K562 (cell line): ENCODE data around the gene LRFN2. TPM values are rescaled to one million over a fixed set of nuclear protein-coding genes. Genes with fewer than 3 reads are reported as not detected.
A peak's percentile ranks its signal among the peaks of the same experiment; 100 is the strongest.

Experiments
- ATAC-seq: fragments of 200-7000 bp; cut with Tn5 transposase; 3 replicates; pipeline ENCODE4 v1.9.1; 2020; ENCODE audit warnings: moderate library complexity
- BruUV-seq: library from RNA; stranded (reverse); fragments of 400-500 nt; replicated peaks from 2 replicates; lab custom pipeline; 2021; lab: Mats Ljungman, UMichigan
- CTCF ChIA-PET: fragments of 300-600 bp; formaldehyde crosslinking; extraction: SDS; loops from one replicate; lab custom pipeline; 2021; ENCODE audit warnings: low intra/inter-chr PET ratio; lab: Yijun Ruan, JAX
- POLR2A ChIA-PET: fragments of 300-600, 350-650 bp; sonication (Branson Sonifier 250); formaldehyde crosslinking; extraction: SDS; loops from one replicate; lab custom pipeline; 2021; ENCODE audit warnings: antibody characterized with exemption, inconsistent platforms; lab: Yijun Ruan, JAX
- DNase-seq, 4 experiments: peaks; one replicate each; pipeline versions ENCODE4 v3.0.0 to v3.0.0-alpha.2; 2011 to 2018; ENCODE audit warnings: low spot score in 3 of 4, mixed read lengths in 3 of 4; ENCODE audit errors: extremely low read depth in 1 of 4
- FAIRE-seq: peaks from 2 replicates; lab custom pipeline; 2011; peaks lifted over from hg19 to GRCh38; lab: Jason Lieb, UNC
- H2AFZ ChIP-seq: 2 replicates; pipeline ENCODE4 v1.6.0; 2011; ENCODE audit warnings: low read depth, low read length, control low read depth, inconsistent platforms
- H3K27ac ChIP-seq: fragments of 200-600 bp; 3 replicates; pipeline ENCODE4 v1.8.0; 2011; ENCODE audit warnings: low read depth, mild to moderate bottlenecking, control low read depth, inconsistent platforms, low read length, moderate library complexity, mixed read lengths; ENCODE audit errors: extremely low read depth
- H3K27me3 ChIP-seq, 2 experiments: fragments of 300-600 bp in 1 of 2; 2 replicates in 1 of 2; 3 replicates in 1 of 2; pipeline versions ENCODE4 v1.6.0 to v1.8.0; 2011; ENCODE audit warnings: inconsistent platforms in 2 of 2, low read length in 2 of 2, mild to moderate bottlenecking in 1 of 2, mixed read lengths in 1 of 2, moderate library complexity in 1 of 2; ENCODE audit not compliant: control insufficient read depth in 2 of 2, insufficient read depth in 2 of 2
- H3K36me3 ChIP-seq: fragments of 300-600 bp; 3 replicates; pipeline ENCODE4 v1.8.0; 2011; ENCODE audit warnings: mild to moderate bottlenecking, low read length, inconsistent platforms; ENCODE audit not compliant: control insufficient read depth, insufficient read depth
- H3K4me1 ChIP-seq, 2 experiments: fragments of 200-600 bp in 1 of 2; replicated peaks in 1 of 2; 2 replicates in 1 of 2; 3 replicates in 1 of 2; pipeline versions ENCODE4 v1.5.1 to v1.8.0; 2011; ENCODE audit warnings: inconsistent platforms in 2 of 2, low read length in 2 of 2, mild to moderate bottlenecking in 1 of 2, mixed read lengths in 1 of 2, moderate library complexity in 1 of 2; ENCODE audit not compliant: control insufficient read depth in 2 of 2, insufficient read depth in 2 of 2
- H3K4me2 ChIP-seq: 2 replicates; pipeline ENCODE4 v1.6.1; 2011; ENCODE audit warnings: low read length, control low read depth, inconsistent platforms, mixed read lengths; ENCODE audit not compliant: insufficient read depth
- H3K4me3 ChIP-seq: fragments of 200-600 bp; sonication (generic), shearing (Covaris generic); 2 replicates; pipeline ENCODE4 v1.5.1; 2016; ENCODE audit warnings: control low read depth, inconsistent platforms
- H3K79me2 ChIP-seq: fragments of 200-600 bp; 3 replicates; pipeline ENCODE4 v1.8.0; 2011; ENCODE audit warnings: low read length, inconsistent platforms; ENCODE audit not compliant: control insufficient read depth, insufficient read depth
- H3K9ac ChIP-seq, 2 experiments: 2 replicates each; pipeline versions ENCODE4 v1.6.0 to v1.6.1; 2011; ENCODE audit warnings: low read depth in 2 of 2, low read length in 2 of 2, control low read depth in 1 of 2, inconsistent platforms in 1 of 2, mild to moderate bottlenecking in 1 of 2, mixed read lengths in 1 of 2; ENCODE audit not compliant: insufficient read depth in 1 of 2
- H3K9me1 ChIP-seq: one replicate; pipeline ENCODE4 v1.6.0; 2011; ENCODE audit warnings: inconsistent platforms, mild to moderate bottlenecking, low read length, moderate library complexity; ENCODE audit not compliant: control insufficient read depth, insufficient read depth
- H3K9me3 ChIP-seq: replicated peaks from 2 replicates; pipeline ENCODE4 v1.5.1; 2011; ENCODE audit warnings: low read depth, low read length, inconsistent platforms; ENCODE audit not compliant: control insufficient read depth, insufficient read depth
- H4K20me1 ChIP-seq: replicated peaks from 2 replicates; pipeline ENCODE4 v1.6.1; 2011; ENCODE audit warnings: low read length, inconsistent platforms, mixed read lengths; ENCODE audit not compliant: control insufficient read depth, insufficient read depth
- BCL6 ChIP-seq: fragments of 250-450 bp; sonication (Bioruptor Pico); IDR thresholded peaks from 2 replicates; pipeline ENCODE4 v1.4.0; 2020
- C11orf30 ChIP-seq: fragments of 450-650 bp; IDR thresholded peaks from 2 replicates; pipeline ENCODE4 v1.6.1; 2016; ENCODE audit warnings: low read depth, mild to moderate bottlenecking
- ETV1 ChIP-seq: fragments of 450-650 bp; conservative IDR thresholded peaks from 2 replicates; pipeline ENCODE4 v1.6.1; 2016; ENCODE audit warnings: missing genetic modification characterization, control low read depth, low read depth, missing compliant biosample characterization
- EWSR1 ChIP-seq: fragments of 450-650 bp; IDR thresholded peaks from 2 replicates; pipeline ENCODE4 v1.6.1; 2018; ENCODE audit warnings: borderline replicate concordance, mild to moderate bottlenecking, low read depth, moderate library complexity; ENCODE audit not compliant: partially characterized antibody
- KAT8 ChIP-seq: fragments of 450-650 bp; IDR thresholded peaks from 2 replicates; pipeline ENCODE4 v1.6.1; 2016; ENCODE audit warnings: low read depth, mild to moderate bottlenecking
- KHSRP ChIP-seq: fragments of 450-650 bp; IDR thresholded peaks from 2 replicates; pipeline ENCODE4 v1.6.1; 2017
- MAFF ChIP-seq: IDR thresholded peaks from 2 replicates; pipeline ENCODE4 v1.6.1; 2012; ENCODE audit warnings: low read length, improper control_type of control experiment
- MAFG ChIP-seq: fragments of 450-650 bp; conservative IDR thresholded peaks from 2 replicates; pipeline ENCODE4 v1.6.1; 2016; ENCODE audit warnings: missing genetic modification characterization, missing compliant biosample characterization
- MYC ChIP-seq, 2 experiments: fragments of 250-450 bp in 1 of 2; sonication (Bioruptor Pico) in 1 of 2; IDR thresholded peaks; 2 replicates each; pipeline versions ENCODE4 v1.5.1 to v1.6.1; 2012 to 2021; ENCODE audit warnings: low read depth in 2 of 2, borderline replicate concordance in 1 of 2, improper control_type of control experiment in 1 of 2, low read length in 1 of 2, mild to moderate bottlenecking in 1 of 2, moderate library complexity in 1 of 2
- NFE2L1 ChIP-seq: fragments of 450-650 bp; IDR thresholded peaks from 2 replicates; pipeline ENCODE4 v1.6.1; 2016; ENCODE audit warnings: missing genetic modification characterization, low read depth, mild to moderate bottlenecking, missing compliant biosample characterization, moderate library complexity, borderline replicate concordance
- PML ChIP-seq: IDR thresholded peaks from 2 replicates; pipeline ENCODE4 v1.6.1; 2012; ENCODE audit warnings: low read length, inconsistent platforms
- PURB ChIP-seq: sonication (generic); formaldehyde crosslinking; IDR thresholded peaks from 2 replicates; pipeline ENCODE4 v1.9.0; 2021; ENCODE audit warnings: low read depth, mild to moderate bottlenecking, missing genetic modification reagents
- RAD51 ChIP-seq: fragments of 450-650 bp; IDR thresholded peaks from 2 replicates; pipeline ENCODE4 v1.7.1; 2016; ENCODE audit warnings: low read depth, mild to moderate bottlenecking, borderline replicate concordance
- SRSF9 ChIP-seq: fragments of 200-400 bp; formaldehyde crosslinking; IDR thresholded peaks from 2 replicates; pipeline ENCODE4 v1.6.1; 2017; ENCODE audit warnings: low read depth, low read length, borderline replicate concordance
- TAF9B ChIP-seq: fragments of 450-650 bp; IDR thresholded peaks from 2 replicates; pipeline ENCODE4 v1.6.1; 2018; ENCODE audit warnings: mild to moderate bottlenecking; ENCODE audit not compliant: partially characterized antibody
- WHSC1 ChIP-seq: IDR thresholded peaks from one replicate; pipeline ENCODE4 v1.6.1; 2012; ENCODE audit warnings: low read length, control low read depth, inconsistent platforms
- ZBTB12 ChIP-seq: fragments of 250-450 bp; sonication (Bioruptor Pico); IDR thresholded peaks from 2 replicates; pipeline ENCODE4 v1.4.0; 2020
- ZNF316 ChIP-seq: fragments of 450-650 bp; IDR thresholded peaks from 2 replicates; pipeline ENCODE4 v1.6.1; 2016
- WGBS: fragments of 100-300 bp; shearing (Covaris generic); methylation state at CpG from one replicate; pipeline ENCODE4 v1.1.6; 2016; ENCODE audit warnings: low coverage, mixed read lengths; ENCODE audit not compliant: insufficient coverage; ENCODE audit errors: missing lambda C conversion rate; 5-methylcytosine and 5-hydroxymethylcytosine counted together
- in situ Hi-C: fragments of 300-500 bp; cut with MboI; formaldehyde crosslinking; loops from 4 replicates; pipeline ENCODE4 v1.15.0; 2018; ENCODE audit warnings: inconsistent platforms, mixed read lengths
- intact Hi-C: fragments of 100-400 bp; cut with micrococcal nuclease; formaldehyde crosslinking; loops from 2 replicates; pipeline ENCODE4 v1.14.2; 2022
- polyA plus RNA-seq, 8 experiments: library from polyadenylated mRNA; depleted of rRNA in 4 of 8; stranded (reverse) in 5 of 8; unstranded in 3 of 8; fragments of >200 nt; fragmentation: Nextera tagmentation in 2 of 8; fragmentation: Illumina TruSeq in 1 of 8; extraction: Ambion mirVana in 2 of 8; extraction: Trizol in 1 of 8; gene quantifications; 2 replicates each; pipeline versions ENCODE4 v1.2.1 to v1.2.3, GENCODE V29; 2011 to 2014; ENCODE audit warnings: inconsistent platforms in 1 of 8, missing spikeins in 1 of 8
- total RNA-seq, 7 experiments: library from RNA; depleted of rRNA in 6 of 7; stranded (reverse); fragments of >200 nt in 6 of 7; fragmentation: Illumina TruSeq in 2 of 7; extraction: Trizol in 2 of 7; gene quantifications; 2 replicates each; pipeline versions ENCODE4 v1.2.1 to v1.2.3, GENCODE V29; 2011 to 2021; ENCODE audit warnings: low replicate concordance in 1 of 7
- TF ChIP-seq, protein P1 (sequence below): sonication (generic); formaldehyde crosslinking; IDR thresholded peaks from 2 replicates; pipeline ENCODE4 v1.9.0; 2022; ENCODE audit warnings: mild to moderate bottlenecking, missing genetic modification reagents
- TF ChIP-seq, protein P2 (sequence below), 2 experiments: fragments of 450-650 bp; conservative IDR thresholded peaks; 2 replicates each; pipeline ENCODE4 v1.6.1; 2017; ENCODE audit warnings: mild to moderate bottlenecking in 2 of 2, moderate library complexity in 2 of 2

LRFN2 gene
- total and polyA plus RNA-seq, 9 of the 15 experiments (the other 6 are each of a cell fraction or from before 2014, with no cell fraction given), result not detected

DNA sequence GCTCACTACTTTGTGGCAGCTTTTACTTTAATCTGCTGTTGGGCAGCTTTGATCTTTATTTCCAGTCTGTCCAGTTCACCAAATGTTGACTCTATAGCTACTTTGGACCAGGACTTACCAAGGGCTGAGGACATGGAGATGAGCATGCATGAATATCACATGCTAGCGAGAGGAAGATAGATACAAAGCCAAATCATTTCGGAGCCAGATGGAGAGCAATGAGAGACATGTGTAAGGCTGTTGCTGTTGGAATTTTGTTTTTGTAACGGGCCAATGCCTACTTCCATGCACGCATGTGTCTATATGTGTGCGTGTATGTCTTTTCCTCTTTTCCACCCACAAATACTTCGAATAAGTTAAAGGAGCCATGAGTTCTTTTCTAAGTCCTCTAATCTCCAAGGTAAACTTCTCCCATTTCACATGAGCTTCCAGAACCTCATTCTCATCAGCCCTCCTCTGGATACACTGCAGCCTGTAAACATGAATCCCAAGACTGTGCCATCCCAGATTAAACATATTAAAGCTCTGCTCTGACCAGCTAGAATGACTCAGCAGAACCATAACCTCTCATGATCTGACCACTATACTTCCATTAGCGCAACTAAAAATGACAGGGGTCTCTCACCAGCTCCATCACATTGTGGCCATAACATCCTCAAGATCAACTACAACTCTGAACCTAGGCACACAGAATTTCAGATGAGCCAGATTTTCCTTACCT is 160.7 kb downstream of the LRFN2 start:
- CTCF ChIA-PET, result no interaction called here
- H3K79me2 ChIP-seq, result no peaks in the 10 kb centered on the region
- no peak overlapping the region for H3K4me3 ChIP-seq
- H3K36me3 ChIP-seq, result no peaks in the 10 kb centered on the region
- ATAC-seq, result no peak
- no peak overlapping the region for H3K27ac ChIP-seq
- H3K9ac ChIP-seq, result no peak overlapping the region
- FAIRE-seq, result no peak
- 0 out of 2 replicates have a peak, but pooled peaks cover 9% of the 10 kb centered on the region for H4K20me1 ChIP-seq
- H3K9me1 ChIP-seq, result no peaks in the 10 kb centered on the region
- peaks cover 4 to 11% of the 10 kb centered on the region in 2 experiments; a peak in 2 of 5 replicates for H3K27me3 ChIP-seq
- in situ Hi-C loops, result no loop called here
- POLR2A ChIA-PET, result interaction anchor here (0.7 kb wide), 1 partner anchor 10 kb away, joined by 3 read pairs; no protein-coding TSS in a partner anchor
- WGBS, result 1% methylated on average over 7 of the region's 7 CpGs
- intact Hi-C loops, result no loop called here
- no TSS peak for BruUV-seq
- no peak overlapping the region for H2AFZ ChIP-seq
- H3K4me2 ChIP-seq, result no peak overlapping the region
- no peak for DNase-seq
- no peaks in the 10 kb centered on the region for H3K9me3 ChIP-seq
- no peaks in the 10 kb centered on the region for H3K4me1 ChIP-seq
- TF ChIP-seq MAFG (tag) (peak; percentile 75), KAT8 (no peak), KHSRP (no peak), MYC (IDR thresholded peaks at IDR 0.05; ENCODE audit: low read depth, low read length) (no peak), MYC (CRISPR knock-in tag; IDR thresholded peaks at IDR 0.05; ENCODE audit: borderline replicate concordance, low read depth) (no peak), PURB (no peak), EWSR1 (no peak), NFE2L1 (tag) (peak; percentile 44; the same call in 1 of the 2 replicates), WHSC1 (no peak), RAD51 (no peak), SRSF9 (no peak), C11orf30 (peak; percentile 33; the same call in 1 of the 2 replicates), ETV1 (no peak), MAFF (peak; percentile 54), ZNF316 (0 out of 2 replicates have a peak, but pooled peaks have one; percentile 41), BCL6 (CRISPR knock-in tag) (no peak), ZBTB12 (CRISPR knock-in tag) (no peak), PML (no peak), TAF9B (no peak)
- TF ChIP-seq, protein P1, sequence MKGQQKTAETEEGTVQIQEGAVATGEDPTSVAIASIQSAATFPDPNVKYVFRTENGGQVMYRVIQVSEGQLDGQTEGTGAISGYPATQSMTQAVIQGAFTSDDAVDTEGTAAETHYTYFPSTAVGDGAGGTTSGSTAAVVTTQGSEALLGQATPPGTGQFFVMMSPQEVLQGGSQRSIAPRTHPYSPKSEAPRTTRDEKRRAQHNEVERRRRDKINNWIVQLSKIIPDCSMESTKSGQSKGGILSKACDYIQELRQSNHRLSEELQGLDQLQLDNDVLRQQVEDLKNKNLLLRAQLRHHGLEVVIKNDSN (CRISPR knock-in tag), result no peak
- TF ChIP-seq, protein P2, sequence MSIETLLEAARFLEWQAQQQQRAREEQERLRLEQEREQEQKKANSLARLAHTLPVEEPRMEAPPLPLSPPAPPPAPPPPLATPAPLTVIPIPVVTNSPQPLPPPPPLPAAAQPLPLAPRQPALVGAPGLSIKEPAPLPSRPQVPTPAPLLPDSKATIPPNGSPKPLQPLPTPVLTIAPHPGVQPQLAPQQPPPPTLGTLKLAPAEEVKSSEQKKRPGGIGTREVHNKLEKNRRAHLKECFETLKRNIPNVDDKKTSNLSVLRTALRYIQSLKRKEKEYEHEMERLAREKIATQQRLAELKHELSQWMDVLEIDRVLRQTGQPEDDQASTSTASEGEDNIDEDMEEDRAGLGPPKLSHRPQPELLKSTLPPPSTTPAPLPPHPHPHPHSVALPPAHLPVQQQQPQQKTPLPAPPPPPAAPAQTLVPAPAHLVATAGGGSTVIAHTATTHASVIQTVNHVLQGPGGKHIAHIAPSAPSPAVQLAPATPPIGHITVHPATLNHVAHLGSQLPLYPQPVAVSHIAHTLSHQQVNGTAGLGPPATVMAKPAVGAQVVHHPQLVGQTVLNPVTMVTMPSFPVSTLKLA (conservative IDR thresholded peaks at IDR 0.05), result no peak
